ENCODE measurements around the gene FZD7. TPM values are rescaled to one million over a fixed set of nuclear protein-coding genes. Genes with fewer than 3 reads are reported as not detected.

Gene FZD7
- total RNA-seq, 2 donors from 2014 or later = 0.66 to 2.9 TPM

DNA sequence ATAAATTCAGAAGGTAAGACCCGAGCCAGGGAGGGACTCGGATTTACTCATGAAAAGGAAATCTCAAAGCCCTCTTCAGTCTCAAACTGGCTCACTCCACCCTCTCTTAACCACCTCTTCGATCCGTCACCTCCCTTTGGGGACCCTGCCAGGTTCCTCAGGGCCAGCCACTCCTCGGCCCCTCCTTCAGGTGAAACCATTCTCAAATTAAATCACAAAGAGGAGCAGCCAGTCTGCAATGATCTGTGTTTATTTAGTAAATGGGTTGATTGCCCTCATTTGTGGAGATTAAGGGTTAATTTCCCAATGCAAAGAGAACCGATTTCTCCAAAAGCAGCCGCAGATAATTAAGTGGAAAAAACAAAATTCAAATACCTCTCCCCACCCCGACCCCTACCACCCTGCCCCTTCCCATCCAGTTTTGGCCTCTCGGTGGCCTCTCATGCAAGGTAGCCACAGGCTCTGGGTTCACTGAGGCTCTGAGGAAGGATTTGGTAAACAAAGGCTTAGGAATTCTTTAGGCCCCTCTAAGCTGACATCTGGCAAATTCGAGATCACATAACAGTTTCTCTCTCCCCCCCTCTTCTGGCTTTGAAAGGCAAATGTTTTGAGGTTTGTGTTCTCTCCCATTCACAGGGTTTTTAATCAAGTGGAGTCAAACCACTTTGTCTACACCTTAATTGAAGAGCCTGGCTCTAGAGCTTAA, 10.3 kb upstream of the FZD7 start:
- no peak overlapping the region for H3K27ac ChIP-seq
- DNase-seq (no peak), ATAC-seq (no peak)
- intact Hi-C loops (cut with DNase I) = no loop called here
- no peaks in the 10 kb centered on the region for H3K9me3 ChIP-seq
- H3K4me1 ChIP-seq = no peaks in the 10 kb centered on the region
- no peak overlapping the region for H3K4me3 ChIP-seq
- H3K36me3 ChIP-seq (replicated peaks in 1 of 2; ENCODE audit: insufficient read depth in 1 of 2, low read depth in 2 of 2) = no peaks in the 10 kb centered on the region
- TF ChIP-seq CTCF (IDR thresholded peaks at IDR 0.05) (no peak), POLR2A (IDR thresholded peaks at IDR 0.05) (no peak)
- no peaks in the 10 kb centered on the region for H3K27me3 ChIP-seq
- whole genome bisulfite sequencing, 2 donors = 35 to 36% methylated on average over 10 of the region's 10 CpGs

DNA sequence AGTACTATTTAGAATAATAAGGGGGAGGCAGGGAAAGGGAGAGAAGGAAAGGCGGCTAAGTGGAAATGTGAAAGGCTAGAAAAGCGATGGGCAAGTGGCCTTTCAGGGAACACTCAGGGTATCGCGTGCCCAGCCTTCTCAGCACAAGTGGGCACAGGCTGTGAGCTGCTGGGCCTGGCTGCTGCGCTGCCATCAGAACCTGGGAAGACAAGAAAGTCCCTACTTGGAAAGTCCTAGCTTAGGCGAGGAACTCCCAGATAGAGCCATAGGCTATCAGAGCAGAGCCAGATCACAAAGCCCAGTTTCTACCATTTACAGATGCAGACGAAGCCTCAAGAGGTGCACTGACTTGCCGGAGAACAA, 9.8 kb upstream of the FZD7 start:
- Histone ChIP-seq H3K27ac (no peak overlapping the region), H3K4me3 (no peak overlapping the region), H3K36me3 (replicated peaks in 1 of 2; ENCODE audit: insufficient read depth in 1 of 2, low read depth in 2 of 2) (no peaks in the 10 kb centered on the region), H3K9me3 (no peaks in the 10 kb centered on the region), H3K4me1 (no peaks in the 10 kb centered on the region), H3K27me3 (no peaks in the 10 kb centered on the region)
- intact Hi-C loops (cut with DNase I) = no loop called here
- TF ChIP-seq POLR2A (IDR thresholded peaks at IDR 0.05) (no peak), CTCF (IDR thresholded peaks at IDR 0.05) (no peak)
- no peak for DNase-seq
- WGBS, 2 donors = 90 to 92% methylated on average over 8 of the region's 8 CpGs
- ATAC-seq = no peak

GRCh38 chr2:202024871-202025270, 8.8 kb upstream of the FZD7 start:
- WGBS, 2 donors = 67 to 77% methylated on average over 9 of the region's 9 CpGs
- H3K9me3 ChIP-seq = no peaks in the 10 kb centered on the region
- no peak for TF ChIP-seq POLR2A (IDR thresholded peaks at IDR 0.05)
- no peak for TF ChIP-seq CTCF (IDR thresholded peaks at IDR 0.05)
- intact Hi-C loops (cut with DNase I) = no loop called here
- no peaks in the 10 kb centered on the region for H3K27me3 ChIP-seq
- no peak overlapping the region for H3K4me3 ChIP-seq
- H3K27ac ChIP-seq = no peak overlapping the region
- H3K4me1 ChIP-seq = no peaks in the 10 kb centered on the region
- DNase-seq (no peak), ATAC-seq (no peak)
- no peaks in the 10 kb centered on the region for H3K36me3 ChIP-seq (replicated peaks in 1 of 2; ENCODE audit: insufficient read depth in 1 of 2, low read depth in 2 of 2)

GRCh38 chr2:202025816-202026215, 7.8 kb upstream of the FZD7 start:
- no peak for DNase-seq
- intact Hi-C loops (cut with DNase I) = no loop called here
- H3K27me3 ChIP-seq = no peaks in the 10 kb centered on the region
- no peak overlapping the region for H3K27ac ChIP-seq
- H3K4me1 ChIP-seq = no peaks in the 10 kb centered on the region
- ATAC-seq = no peak
- no peak for TF ChIP-seq POLR2A (IDR thresholded peaks at IDR 0.05)
- no peak for TF ChIP-seq CTCF (IDR thresholded peaks at IDR 0.05)
- no peaks in the 10 kb centered on the region for H3K9me3 ChIP-seq
- WGBS, 2 donors = 77 to 82% methylated on average over 5 of the region's 5 CpGs
- no peaks in the 10 kb centered on the region for H3K36me3 ChIP-seq (replicated peaks in 1 of 2; ENCODE audit: insufficient read depth in 1 of 2, low read depth in 2 of 2)
- H3K4me3 ChIP-seq = no peak overlapping the region

- H3K27ac ChIP-seq = no peak overlapping the region
- 45 to 48% methylated on average over 5 of the region's 5 CpGs for WGBS, 2 donors
Observed at GRCh38 chr2:202026507-202026906, 7.1 kb upstream of the FZD7 start.

More at GRCh38 chr2:202026507-202026906, 7.1 kb upstream of the FZD7 start:
- intact Hi-C loops (cut with DNase I) = no loop called here
- Histone ChIP-seq H3K36me3 (replicated peaks in 1 of 2; ENCODE audit: insufficient read depth in 1 of 2, low read depth in 2 of 2) (no peaks in the 10 kb centered on the region), H3K27me3 (no peaks in the 10 kb centered on the region), H3K4me3 (no peak overlapping the region), H3K4me1 (no peaks in the 10 kb centered on the region), H3K9me3 (no peaks in the 10 kb centered on the region)
- no peak for DNase-seq
- no peak for ATAC-seq
- TF ChIP-seq CTCF (IDR thresholded peaks at IDR 0.05) (no peak), POLR2A (IDR thresholded peaks at IDR 0.05) (no peak)

Data from body of pancreas (tissue), 4 donors.